Raji (cell line): ENCODE data around the gene SLC17A2.

Experiments used
- POLR2A ChIP-seq: IDR thresholded peaks from 2 replicates; pipeline ENCODE4 v1.6.1; 2011; ENCODE audit warnings: low read depth, low read length, control low read depth; ENCODE audit not compliant: insufficient read depth

Gene SLC17A2

GRCh38 chr6:25902071-25902470 lies 28.4 kb downstream of the SLC17A2 start:
- TF ChIP-seq POLR2A, result no peak

DNA sequence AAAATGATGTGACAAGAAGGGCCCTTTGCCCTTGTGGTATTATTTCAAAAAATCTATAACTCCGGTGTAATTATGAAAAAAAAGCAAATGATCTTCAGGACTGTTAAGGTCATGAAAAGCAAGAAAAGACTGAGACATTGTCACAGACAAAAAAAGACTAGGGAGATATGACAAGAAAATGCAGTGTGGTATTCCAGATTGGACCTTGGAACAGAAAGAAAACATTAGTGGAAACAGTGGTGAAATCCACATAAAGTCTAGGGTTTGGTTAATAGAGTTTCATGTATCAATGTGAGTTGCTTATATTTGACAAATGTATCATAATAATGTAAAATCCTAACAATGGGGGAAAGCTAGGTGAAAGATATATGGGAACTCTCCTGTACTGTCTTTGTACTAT lies 29.6 kb downstream of the SLC17A2 start:
- TF ChIP-seq POLR2A, result no peak

- TF ChIP-seq POLR2A, result no peak
Measured at GRCh38 chr6:25899580-25900408, 30.7 kb downstream of the SLC17A2 start.

DNA sequence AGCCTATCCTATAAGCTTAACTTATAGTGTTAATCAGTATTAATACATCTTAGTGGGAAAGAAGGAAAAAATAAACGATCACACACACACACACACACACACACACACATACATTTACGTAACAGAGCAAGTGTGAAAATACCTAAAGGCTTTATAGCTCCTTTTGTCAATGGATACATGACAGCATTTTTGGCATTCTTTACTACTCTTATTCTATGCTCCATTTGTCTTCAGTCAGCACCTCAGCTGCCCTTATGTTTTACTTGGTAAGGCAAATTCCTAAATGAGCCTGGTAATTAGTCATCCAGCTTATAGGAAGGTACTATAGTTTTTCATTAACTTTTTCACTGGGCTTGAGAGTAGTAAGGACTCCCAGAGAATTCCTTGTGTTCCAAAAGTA lies 31.4 kb downstream of the SLC17A2 start:
- TF ChIP-seq POLR2A, result no peak

GRCh38 chr6:25898289-25898977 lies 32.1 kb downstream of the SLC17A2 start:
- TF ChIP-seq POLR2A, result no peak

GRCh38 chr6:25896252-25896651 lies 34.2 kb downstream of the SLC17A2 start:
- TF ChIP-seq POLR2A, result no peak

- no peak for TF ChIP-seq POLR2A
Measured at GRCh38 chr6:25895771-25896170, 34.7 kb downstream of the SLC17A2 start.

GRCh38 chr6:25893778-25894177 lies 36.7 kb downstream of the SLC17A2 start:
- TF ChIP-seq POLR2A, result no peak

GRCh38 chr6:25892877-25893276 lies 37.6 kb downstream of the SLC17A2 start:
- no peak for TF ChIP-seq POLR2A

DNA sequence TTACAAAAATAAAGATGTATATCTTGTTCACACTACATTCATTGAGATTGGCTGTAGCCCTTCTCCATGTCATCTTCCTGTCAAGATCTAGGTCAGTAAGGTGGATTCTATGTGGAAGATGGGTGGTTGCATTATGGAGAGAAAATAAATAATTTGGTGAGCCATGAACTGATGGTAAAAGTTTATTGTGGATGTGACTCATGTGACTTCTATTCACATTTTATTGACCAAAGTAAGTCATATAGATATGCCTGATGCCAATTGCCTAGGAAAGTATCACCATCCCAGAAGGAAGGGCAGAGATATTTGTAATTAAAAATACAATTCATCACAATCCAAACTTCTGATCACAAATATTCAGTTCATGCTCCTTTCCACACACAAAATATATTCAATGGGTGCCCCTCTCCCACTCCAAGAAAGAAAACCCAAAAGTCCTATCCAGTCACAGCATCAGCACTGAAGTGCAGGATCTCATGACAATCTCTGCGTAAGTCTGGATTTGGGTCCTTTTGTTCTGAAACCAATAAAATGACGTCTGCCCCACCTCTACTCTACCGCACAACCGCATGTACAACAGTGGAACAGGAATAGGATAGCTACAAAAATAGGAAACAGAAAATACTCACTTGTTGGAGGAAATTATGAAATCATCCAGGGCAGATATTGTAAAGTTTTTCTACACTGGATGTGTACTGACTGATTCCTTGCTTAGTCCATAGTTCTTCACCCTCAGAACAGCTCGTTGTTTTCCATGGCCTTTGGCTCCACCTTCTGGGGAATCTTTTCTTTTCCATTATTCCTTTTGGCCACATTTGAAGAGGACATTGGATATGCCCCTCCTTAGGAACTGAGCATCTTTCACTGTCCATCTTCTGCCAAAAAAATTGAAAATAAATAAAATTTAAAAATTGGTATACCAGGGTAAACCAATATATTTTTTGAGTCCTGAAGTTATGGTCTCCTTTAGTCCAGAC lies 40.3 kb downstream of the SLC17A2 start:
- TF ChIP-seq POLR2A, result no peak

DNA sequence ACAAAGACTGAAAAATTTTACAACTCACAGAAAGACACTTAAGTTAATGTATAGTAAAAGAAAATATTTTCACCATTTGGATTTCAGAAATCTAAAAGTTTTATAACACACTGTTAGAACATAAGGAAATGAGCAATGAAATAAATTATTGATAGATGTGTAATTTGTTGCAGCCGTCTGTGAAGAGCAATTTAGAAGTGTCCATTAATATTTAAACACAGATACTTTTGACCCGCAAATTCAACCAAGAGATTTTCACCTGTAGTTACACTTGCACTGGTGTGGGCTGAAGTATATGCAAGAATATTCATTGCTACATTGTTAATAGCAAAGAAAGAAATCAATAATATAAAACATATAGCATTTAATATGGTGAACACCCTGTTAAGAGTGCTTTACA lies 41.9 kb downstream of the SLC17A2 start:
- no peak for TF ChIP-seq POLR2A

GRCh38 chr6:25886066-25886465 lies 44.4 kb downstream of the SLC17A2 start:
- TF ChIP-seq POLR2A, result no peak

GRCh38 chr6:25883991-25884390 lies 46.5 kb downstream of the SLC17A2 start:
- TF ChIP-seq POLR2A, result no peak

- no peak for TF ChIP-seq POLR2A
Measured at GRCh38 chr6:25883536-25883935, 47.0 kb downstream of the SLC17A2 start.

- TF ChIP-seq POLR2A, result no peak
Measured at GRCh38 chr6:25882051-25882496, 48.4 kb downstream of the SLC17A2 start.
